K562 (cell line): Measurements from ENCODE around the gene CFAP300. TPM values are rescaled to one million over a fixed set of nuclear protein-coding genes. Genes with fewer than 3 reads are reported as not detected.

Source experiments
- ATAC-seq: fragments of 200-7000 bp; cut with Tn5 transposase; 3 replicates; pipeline ENCODE4 v1.9.1; 2020; ENCODE audit warnings: moderate library complexity
- BruUV-seq: library from RNA; stranded (reverse); fragments of 400-500 nt; replicated peaks from 2 replicates; lab custom pipeline; 2021; lab: Mats Ljungman, UMichigan
- CTCF ChIA-PET: fragments of 300-600 bp; formaldehyde crosslinking; extraction: SDS; loops from one replicate; lab custom pipeline; 2021; ENCODE audit warnings: low intra/inter-chr PET ratio; lab: Yijun Ruan, JAX
- POLR2A ChIA-PET: fragments of 300-600, 350-650 bp; sonication (Branson Sonifier 250); formaldehyde crosslinking; extraction: SDS; loops from one replicate; lab custom pipeline; 2021; ENCODE audit warnings: antibody characterized with exemption, inconsistent platforms; lab: Yijun Ruan, JAX
- DNase-seq, 4 experiments: peaks; one replicate each; pipeline versions ENCODE4 v3.0.0 to v3.0.0-alpha.2; 2011 to 2018; ENCODE audit warnings: low spot score in 3 of 4, mixed read lengths in 3 of 4; ENCODE audit errors: extremely low read depth in 1 of 4
- FAIRE-seq: peaks from 2 replicates; lab custom pipeline; 2011; peaks lifted over from hg19 to GRCh38; lab: Jason Lieb, UNC
- H2AFZ ChIP-seq: 2 replicates; pipeline ENCODE4 v1.6.0; 2011; ENCODE audit warnings: low read depth, low read length, control low read depth, inconsistent platforms
- H3K27ac ChIP-seq: fragments of 200-600 bp; 3 replicates; pipeline ENCODE4 v1.8.0; 2011; ENCODE audit warnings: low read depth, mild to moderate bottlenecking, control low read depth, inconsistent platforms, low read length, moderate library complexity, mixed read lengths; ENCODE audit errors: extremely low read depth
- H3K27me3 ChIP-seq, 2 experiments: fragments of 300-600 bp in 1 of 2; 2 replicates in 1 of 2; 3 replicates in 1 of 2; pipeline versions ENCODE4 v1.6.0 to v1.8.0; 2011; ENCODE audit warnings: inconsistent platforms in 2 of 2, low read length in 2 of 2, mild to moderate bottlenecking in 1 of 2, mixed read lengths in 1 of 2, moderate library complexity in 1 of 2; ENCODE audit not compliant: control insufficient read depth in 2 of 2, insufficient read depth in 2 of 2
- H3K36me3 ChIP-seq: fragments of 300-600 bp; 3 replicates; pipeline ENCODE4 v1.8.0; 2011; ENCODE audit warnings: mild to moderate bottlenecking, low read length, inconsistent platforms; ENCODE audit not compliant: control insufficient read depth, insufficient read depth
- H3K4me1 ChIP-seq, 2 experiments: fragments of 200-600 bp in 1 of 2; replicated peaks in 1 of 2; 2 replicates in 1 of 2; 3 replicates in 1 of 2; pipeline versions ENCODE4 v1.5.1 to v1.8.0; 2011; ENCODE audit warnings: inconsistent platforms in 2 of 2, low read length in 2 of 2, mild to moderate bottlenecking in 1 of 2, mixed read lengths in 1 of 2, moderate library complexity in 1 of 2; ENCODE audit not compliant: control insufficient read depth in 2 of 2, insufficient read depth in 2 of 2
- H3K4me2 ChIP-seq: 2 replicates; pipeline ENCODE4 v1.6.1; 2011; ENCODE audit warnings: low read length, control low read depth, inconsistent platforms, mixed read lengths; ENCODE audit not compliant: insufficient read depth
- H3K4me3 ChIP-seq: fragments of 200-600 bp; sonication (generic), shearing (Covaris generic); 2 replicates; pipeline ENCODE4 v1.5.1; 2016; ENCODE audit warnings: control low read depth, inconsistent platforms
- H3K79me2 ChIP-seq: fragments of 200-600 bp; 3 replicates; pipeline ENCODE4 v1.8.0; 2011; ENCODE audit warnings: low read length, inconsistent platforms; ENCODE audit not compliant: control insufficient read depth, insufficient read depth
- H3K9ac ChIP-seq, 2 experiments: 2 replicates each; pipeline versions ENCODE4 v1.6.0 to v1.6.1; 2011; ENCODE audit warnings: low read depth in 2 of 2, low read length in 2 of 2, control low read depth in 1 of 2, inconsistent platforms in 1 of 2, mild to moderate bottlenecking in 1 of 2, mixed read lengths in 1 of 2; ENCODE audit not compliant: insufficient read depth in 1 of 2
- H3K9me1 ChIP-seq: one replicate; pipeline ENCODE4 v1.6.0; 2011; ENCODE audit warnings: inconsistent platforms, mild to moderate bottlenecking, low read length, moderate library complexity; ENCODE audit not compliant: control insufficient read depth, insufficient read depth
- H3K9me3 ChIP-seq: replicated peaks from 2 replicates; pipeline ENCODE4 v1.5.1; 2011; ENCODE audit warnings: low read depth, low read length, inconsistent platforms; ENCODE audit not compliant: control insufficient read depth, insufficient read depth
- H4K20me1 ChIP-seq: replicated peaks from 2 replicates; pipeline ENCODE4 v1.6.1; 2011; ENCODE audit warnings: low read length, inconsistent platforms, mixed read lengths; ENCODE audit not compliant: control insufficient read depth, insufficient read depth
- C11orf30 ChIP-seq: fragments of 450-650 bp; IDR thresholded peaks from 2 replicates; pipeline ENCODE4 v1.6.1; 2016; ENCODE audit warnings: low read depth, mild to moderate bottlenecking
- CEBPG ChIP-seq, 3 experiments: fragments of 200-800 bp in 1 of 3; sonication (Bioruptor generic) in 1 of 3; sonication (generic) in 1 of 3; formaldehyde crosslinking in 1 of 3; IDR thresholded peaks in 2 of 3; conservative IDR thresholded peaks in 1 of 3; 2 replicates each; pipeline versions ENCODE4 v1.6.1 to v1.8.0; 2016 to 2022; ENCODE audit warnings: missing compliant biosample characterization in 2 of 3, missing genetic modification characterization in 2 of 3, mild to moderate bottlenecking in 1 of 3, missing genetic modification reagents in 1 of 3
- ETV6 ChIP-seq, 3 experiments: fragments of 150-350 bp in 1 of 3; sonication (generic) in 1 of 3; formaldehyde crosslinking in 1 of 3; IDR thresholded peaks; 2 replicates each; pipeline versions ENCODE4 v1.6.1 to v1.8.0; 2014 to 2022; ENCODE audit warnings: borderline replicate concordance in 2 of 3, low read depth in 2 of 3, antibody characterized with exemption in 1 of 3, low read length in 1 of 3, mild to moderate bottlenecking in 1 of 3, missing genetic modification reagents in 1 of 3
- IFI16 ChIP-seq: fragments of 250-450 bp; sonication (Bioruptor Pico); IDR thresholded peaks from 2 replicates; pipeline ENCODE4 v2.1.2; 2022; ENCODE audit warnings: mild to moderate bottlenecking, inconsistent platforms
- MTF1 ChIP-seq: fragments of 250-450 bp; sonication (Bioruptor Pico); IDR thresholded peaks from 2 replicates; pipeline ENCODE4 v1.9.0; 2021; ENCODE audit warnings: moderate library complexity, mild to moderate bottlenecking, inconsistent platforms, borderline replicate concordance
- RBBP5 ChIP-seq: fragments of 200-600 bp; sonication (generic); IDR thresholded peaks from 2 replicates; pipeline ENCODE4 v1.6.1; 2012; ENCODE audit warnings: borderline replicate concordance, mild to moderate bottlenecking, low read length, control low read depth, inconsistent platforms; ENCODE audit not compliant: insufficient read depth, poor library complexity, severe bottlenecking
- RBM22 ChIP-seq: fragments of 200-400 bp; formaldehyde crosslinking; IDR thresholded peaks from 2 replicates; pipeline ENCODE4 v1.6.1; 2018; ENCODE audit warnings: low read length, low read depth; ENCODE audit not compliant: poor library complexity, severe bottlenecking
- STAT5A ChIP-seq: IDR thresholded peaks from 2 replicates; pipeline ENCODE4 v1.6.1; 2012; ENCODE audit warnings: low read length, inconsistent platforms, borderline replicate concordance
- TFAM ChIP-seq: fragments of 250-450 bp; sonication (Bioruptor Pico); conservative IDR thresholded peaks from 2 replicates; pipeline ENCODE4 v1.5.0; 2021; ENCODE audit warnings: mild to moderate bottlenecking, moderate library complexity
- TSHZ1 ChIP-seq: fragments of 250-450 bp; sonication (Bioruptor Pico); IDR thresholded peaks from 2 replicates; pipeline ENCODE4 v1.4.0; 2020; ENCODE audit warnings: mild to moderate bottlenecking, moderate library complexity
- U2AF2 ChIP-seq: fragments of 200-400 bp; formaldehyde crosslinking; optimal IDR thresholded peaks from 2 replicates; pipeline ENCODE3; 2017; ENCODE audit warnings: low read depth, mild to moderate bottlenecking, low read length
- ZNF384 ChIP-seq: IDR thresholded peaks from 2 replicates; pipeline ENCODE4 v1.6.1; 2012; ENCODE audit warnings: low read depth, low read length, improper control_type of control experiment
- WGBS: fragments of 100-300 bp; shearing (Covaris generic); methylation state at CpG from one replicate; pipeline ENCODE4 v1.1.6; 2016; ENCODE audit warnings: low coverage, mixed read lengths; ENCODE audit not compliant: insufficient coverage; ENCODE audit errors: missing lambda C conversion rate; 5-methylcytosine and 5-hydroxymethylcytosine counted together
- in situ Hi-C: fragments of 300-500 bp; cut with MboI; formaldehyde crosslinking; loops from 4 replicates; pipeline ENCODE4 v1.15.0; 2018; ENCODE audit warnings: inconsistent platforms, mixed read lengths
- intact Hi-C: fragments of 100-400 bp; cut with micrococcal nuclease; formaldehyde crosslinking; loops from 2 replicates; pipeline ENCODE4 v1.14.2; 2022
- polyA plus RNA-seq, 8 experiments: library from polyadenylated mRNA; depleted of rRNA in 4 of 8; stranded (reverse) in 5 of 8; unstranded in 3 of 8; fragments of >200 nt; fragmentation: Nextera tagmentation in 2 of 8; fragmentation: Illumina TruSeq in 1 of 8; extraction: Ambion mirVana in 2 of 8; extraction: Trizol in 1 of 8; gene quantifications; 2 replicates each; pipeline versions ENCODE4 v1.2.1 to v1.2.3, GENCODE V29; 2011 to 2014; ENCODE audit warnings: inconsistent platforms in 1 of 8, missing spikeins in 1 of 8
- total RNA-seq, 7 experiments: library from RNA; depleted of rRNA in 6 of 7; stranded (reverse); fragments of >200 nt in 6 of 7; fragmentation: Illumina TruSeq in 2 of 7; extraction: Trizol in 2 of 7; gene quantifications; 2 replicates each; pipeline versions ENCODE4 v1.2.1 to v1.2.3, GENCODE V29; 2011 to 2021; ENCODE audit warnings: low replicate concordance in 1 of 7
- TF ChIP-seq, protein P1 (sequence below), 2 experiments: fragments of 450-650 bp; IDR thresholded peaks; 2 replicates each; pipeline ENCODE4 v1.6.1; 2018; ENCODE audit warnings: mild to moderate bottlenecking in 2 of 2, low read depth in 1 of 2; ENCODE audit not compliant: partially characterized antibody in 2 of 2

Gene CFAP300
- total and polyA plus RNA-seq, 9 of the 15 experiments (the other 6 are each of a cell fraction or from before 2014, with no cell fraction given): not detected

DNA sequence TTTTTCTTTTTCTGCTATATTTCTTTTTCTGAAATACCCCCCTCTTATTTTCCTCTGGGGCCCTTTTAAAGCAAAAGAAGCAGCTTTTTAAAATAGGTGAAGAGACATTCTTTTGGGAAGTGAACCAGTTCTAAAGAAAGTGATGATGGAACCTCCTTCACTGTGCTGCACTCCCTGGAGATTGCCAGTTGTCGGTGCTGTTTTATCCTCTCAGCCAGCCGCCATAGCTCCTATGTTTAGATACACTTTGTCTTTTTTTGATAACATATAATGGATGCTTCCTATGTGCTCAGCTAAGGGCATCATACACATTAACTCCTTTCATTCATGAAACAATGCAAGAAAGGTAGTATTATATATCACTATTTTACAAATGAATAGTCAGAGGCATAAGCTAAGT lies 14.0 kb downstream of the CFAP300 start:
- no peaks in the 10 kb centered on the region for H3K9me1 ChIP-seq
- H3K79me2 ChIP-seq: no peaks in the 10 kb centered on the region
- POLR2A ChIA-PET: no interaction called here
- intact Hi-C loops (no loop called here), in situ Hi-C loops (no loop called here)
- no peak overlapping the region for H3K4me2 ChIP-seq
- no peaks in the 10 kb centered on the region for H3K4me1 ChIP-seq
- H3K27ac ChIP-seq: no peak overlapping the region
- no TSS peak for BruUV-seq
- WGBS: 0% methylated on average over 2 of the region's 2 CpGs
- H3K9me3 ChIP-seq: no peaks in the 10 kb centered on the region
- H4K20me1 ChIP-seq: no peaks in the 10 kb centered on the region
- H3K27me3 ChIP-seq: peaks cover 0 to 5% of the 10 kb centered on the region in 2 experiments; a peak in 1 of 5 replicates
- no peak overlapping the region for H3K9ac ChIP-seq
- no peak overlapping the region for H2AFZ ChIP-seq
- CTCF ChIA-PET: no interaction called here
- no peak overlapping the region for H3K4me3 ChIP-seq
- no peaks in the 10 kb centered on the region for H3K36me3 ChIP-seq
- no peak for ATAC-seq
- no peak for FAIRE-seq
- peak in 1 of 4 experiments; percentile 2 for DNase-seq
- TF ChIP-seq U2AF2: no peak
- no peak for TF ChIP-seq TSHZ1 (CRISPR knock-in tag)
- no peak for TF ChIP-seq MTF1 (CRISPR knock-in tag)
- TF ChIP-seq RBBP5: no peak
- TF ChIP-seq C11orf30: no peak
- TF ChIP-seq IFI16: no peak
- no peak for TF ChIP-seq ZNF384
- TF ChIP-seq, protein P1, sequence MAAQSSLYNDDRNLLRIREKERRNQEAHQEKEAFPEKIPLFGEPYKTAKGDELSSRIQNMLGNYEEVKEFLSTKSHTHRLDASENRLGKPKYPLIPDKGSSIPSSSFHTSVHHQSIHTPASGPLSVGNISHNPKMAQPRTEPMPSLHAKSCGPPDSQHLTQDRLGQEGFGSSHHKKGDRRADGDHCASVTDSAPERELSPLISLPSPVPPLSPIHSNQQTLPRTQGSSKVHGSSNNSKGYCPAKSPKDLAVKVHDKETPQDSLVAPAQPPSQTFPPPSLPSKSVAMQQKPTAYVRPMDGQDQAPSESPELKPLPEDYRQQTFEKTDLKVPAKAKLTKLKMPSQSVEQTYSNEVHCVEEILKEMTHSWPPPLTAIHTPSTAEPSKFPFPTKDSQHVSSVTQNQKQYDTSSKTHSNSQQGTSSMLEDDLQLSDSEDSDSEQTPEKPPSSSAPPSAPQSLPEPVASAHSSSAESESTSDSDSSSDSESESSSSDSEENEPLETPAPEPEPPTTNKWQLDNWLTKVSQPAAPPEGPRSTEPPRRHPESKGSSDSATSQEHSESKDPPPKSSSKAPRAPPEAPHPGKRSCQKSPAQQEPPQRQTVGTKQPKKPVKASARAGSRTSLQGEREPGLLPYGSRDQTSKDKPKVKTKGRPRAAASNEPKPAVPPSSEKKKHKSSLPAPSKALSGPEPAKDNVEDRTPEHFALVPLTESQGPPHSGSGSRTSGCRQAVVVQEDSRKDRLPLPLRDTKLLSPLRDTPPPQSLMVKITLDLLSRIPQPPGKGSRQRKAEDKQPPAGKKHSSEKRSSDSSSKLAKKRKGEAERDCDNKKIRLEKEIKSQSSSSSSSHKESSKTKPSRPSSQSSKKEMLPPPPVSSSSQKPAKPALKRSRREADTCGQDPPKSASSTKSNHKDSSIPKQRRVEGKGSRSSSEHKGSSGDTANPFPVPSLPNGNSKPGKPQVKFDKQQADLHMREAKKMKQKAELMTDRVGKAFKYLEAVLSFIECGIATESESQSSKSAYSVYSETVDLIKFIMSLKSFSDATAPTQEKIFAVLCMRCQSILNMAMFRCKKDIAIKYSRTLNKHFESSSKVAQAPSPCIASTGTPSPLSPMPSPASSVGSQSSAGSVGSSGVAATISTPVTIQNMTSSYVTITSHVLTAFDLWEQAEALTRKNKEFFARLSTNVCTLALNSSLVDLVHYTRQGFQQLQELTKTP (IDR thresholded peaks at IDR 0.05; ENCODE audit: low read depth in 1 of 2, partially characterized antibody in 2 of 2): no peak
- TF ChIP-seq CEBPG (CRISPR knock-in tag; IDR thresholded peaks at IDR 0.05): no peak
- TF ChIP-seq CEBPG (tag; conservative IDR thresholded peaks at IDR 0.05 in 1 of 2, IDR thresholded peaks at IDR 0.05 in 1 of 2): no peak
- no peak for TF ChIP-seq STAT5A
- no peak for TF ChIP-seq TFAM
- no peak for TF ChIP-seq ETV6 (IDR thresholded peaks at IDR 0.05; ENCODE audit: borderline replicate concordance in 1 of 2, low read depth in 2 of 2, low read length in 1 of 2)
- no peak for TF ChIP-seq ETV6 (CRISPR knock-in tag; IDR thresholded peaks at IDR 0.05; ENCODE audit: borderline replicate concordance)
- TF ChIP-seq RBM22: no peak
